Immature natural killer cell (primary cell): ENCODE data around the gene MYH11. TPM values are rescaled to one million over a fixed set of nuclear protein-coding genes. Genes with fewer than 3 reads are reported as not detected.

ENCODE experiments used
- DNase-seq, 3 donors: peaks; one replicate each; pipeline ENCODE4 v3.0.0; 2022; ENCODE audit warnings: mixed read lengths in 1 of 3
- H3K27ac Mint-ChIP-seq, 6 donors: one replicate each; pipeline ENCODE4 v1.8.0; 2020; ENCODE audit warnings: mixed read lengths in 6 of 6, mild to moderate bottlenecking in 5 of 6, inconsistent platforms in 4 of 6, moderate library complexity in 3 of 6
- H3K27me3 Mint-ChIP-seq, 3 donors: one replicate each; pipeline ENCODE4 v1.8.0; 2020 to 2021; ENCODE audit warnings: low read depth in 3 of 3, mild to moderate bottlenecking in 3 of 3, mixed read lengths in 3 of 3, moderate library complexity in 3 of 3, inconsistent platforms in 1 of 3
- H3K36me3 Mint-ChIP-seq, 3 donors: one replicate each; pipeline ENCODE4 v1.8.0; 2020; ENCODE audit warnings: mixed read lengths in 3 of 3, inconsistent platforms in 2 of 3, mild to moderate bottlenecking in 2 of 3
- H3K4me1 Mint-ChIP-seq, 2 donors: one replicate each; pipeline ENCODE4 v1.8.0; 2020; ENCODE audit warnings: inconsistent platforms in 2 of 2, mild to moderate bottlenecking in 2 of 2, mixed read lengths in 2 of 2, moderate library complexity in 1 of 2
- H3K4me3 Mint-ChIP-seq, 5 donors: one replicate each; pipeline ENCODE4 v1.8.0; 2020; ENCODE audit warnings: mild to moderate bottlenecking in 5 of 5, mixed read lengths in 5 of 5, inconsistent platforms in 3 of 5, moderate library complexity in 3 of 5
- H3K9me3 Mint-ChIP-seq, 6 donors: one replicate each; pipeline ENCODE4 v1.8.0; 2020; ENCODE audit warnings: mild to moderate bottlenecking in 6 of 6, mixed read lengths in 6 of 6, inconsistent platforms in 4 of 6, moderate library complexity in 3 of 6
- polyA plus RNA-seq, 3 donors: library from polyadenylated mRNA; unstranded; fragments of 300-500 nt; fragmentation: Illumina TruSeq; gene quantifications; one replicate each; pipeline ENCODE4 v1.2.3, GENCODE V29; 2021

MYH11 gene
- polyA plus RNA-seq, 3 donors from 2014 or later = 0.32 to 1.6 TPM; not detected in 1

- H3K4me1 Mint-ChIP-seq = no peaks in the 10 kb centered on the region
- H3K27ac Mint-ChIP-seq = no peak overlapping the region
- peaks cover 0 to 3% (median 1%) of the 10 kb centered on the region in 3 donors for H3K27me3 Mint-ChIP-seq
- H3K4me3 Mint-ChIP-seq = no peak overlapping the region
- DNase-seq = no peak
- no peaks in the 10 kb centered on the region for H3K36me3 Mint-ChIP-seq
- no peaks in the 10 kb centered on the region for H3K9me3 Mint-ChIP-seq
Observed at GRCh38 chr16:15781650-15782049, 75.2 kb downstream of the MYH11 start.

- Mint-ChIP-seq H3K36me3 (no peaks in the 10 kb centered on the region), H3K4me3 (no peak overlapping the region), H3K4me1 (no peaks in the 10 kb centered on the region), H3K27ac (no peak overlapping the region), H3K27me3 (peaks cover 0 to 3% (median 1%) of the 10 kb centered on the region in 3 donors), H3K9me3 (no peaks in the 10 kb centered on the region)
- no peak for DNase-seq
Observed at GRCh38 chr16:15780805-15781204, 76.0 kb downstream of the MYH11 start.

GRCh38 chr16:15779664-15780351 lies 77.0 kb downstream of the MYH11 start:
- DNase-seq = no peak
- Mint-ChIP-seq H3K27me3 (peaks cover 0 to 2% (median 1%) of the 10 kb centered on the region in 3 donors), H3K36me3 (no peaks in the 10 kb centered on the region), H3K9me3 (no peaks in the 10 kb centered on the region), H3K4me1 (no peaks in the 10 kb centered on the region), H3K27ac (no peak overlapping the region), H3K4me3 (no peak overlapping the region)

- Mint-ChIP-seq H3K4me1 (no peaks in the 10 kb centered on the region), H3K4me3 (no peak overlapping the region), H3K36me3 (no peaks in the 10 kb centered on the region), H3K27ac (no peak overlapping the region), H3K27me3 (peaks cover 0 to 2% (median 1%) of the 10 kb centered on the region in 3 donors), H3K9me3 (no peaks in the 10 kb centered on the region)
- no peak for DNase-seq
Observed at GRCh38 chr16:15778999-15779614, 77.7 kb downstream of the MYH11 start.

GRCh38 chr16:15778204-15778743 lies 78.6 kb downstream of the MYH11 start:
- peaks cover 0 to 2% (median 1%) of the 10 kb centered on the region in 3 donors for H3K27me3 Mint-ChIP-seq
- H3K36me3 Mint-ChIP-seq = no peaks in the 10 kb centered on the region
- H3K9me3 Mint-ChIP-seq = no peaks in the 10 kb centered on the region
- H3K4me1 Mint-ChIP-seq = no peaks in the 10 kb centered on the region
- no peak overlapping the region for H3K4me3 Mint-ChIP-seq
- H3K27ac Mint-ChIP-seq = no peak overlapping the region
- no peak for DNase-seq

- H3K9me3 Mint-ChIP-seq = no peaks in the 10 kb centered on the region
- H3K4me1 Mint-ChIP-seq = no peaks in the 10 kb centered on the region
- no peaks in the 10 kb centered on the region for H3K36me3 Mint-ChIP-seq
- no peak overlapping the region for H3K27ac Mint-ChIP-seq
- H3K27me3 Mint-ChIP-seq = peaks cover 0 to 2% (median 1%) of the 10 kb centered on the region in 3 donors
- no peak overlapping the region for H3K4me3 Mint-ChIP-seq
- no peak for DNase-seq
Observed at GRCh38 chr16:15777533-15778203, 79.2 kb downstream of the MYH11 start.

- peaks cover 0 to 1% (median 0%) of the 10 kb centered on the region in 3 donors for H3K27me3 Mint-ChIP-seq
- no peaks in the 10 kb centered on the region for H3K36me3 Mint-ChIP-seq
- no peaks in the 10 kb centered on the region for H3K4me1 Mint-ChIP-seq
- no peak for DNase-seq
- no peaks in the 10 kb centered on the region for H3K9me3 Mint-ChIP-seq
- no peak overlapping the region for H3K4me3 Mint-ChIP-seq
- H3K27ac Mint-ChIP-seq = no peak overlapping the region
Observed at GRCh38 chr16:15776572-15776971, 80.3 kb downstream of the MYH11 start.

- no peaks in the 10 kb centered on the region for H3K36me3 Mint-ChIP-seq
- H3K4me1 Mint-ChIP-seq = no peaks in the 10 kb centered on the region
- H3K9me3 Mint-ChIP-seq = no peaks in the 10 kb centered on the region
- no peak for DNase-seq
- H3K27ac Mint-ChIP-seq = no peak overlapping the region
- no peak overlapping the region for H3K4me3 Mint-ChIP-seq
- peaks cover 0 to 1% (median 1%) of the 10 kb centered on the region in 3 donors for H3K27me3 Mint-ChIP-seq
Observed at GRCh38 chr16:15775663-15776304, 81.0 kb downstream of the MYH11 start.

- H3K27me3 Mint-ChIP-seq = peaks cover 0 to 1% (median 1%) of the 10 kb centered on the region in 3 donors
- no peak for DNase-seq
- H3K4me1 Mint-ChIP-seq = no peaks in the 10 kb centered on the region
- H3K9me3 Mint-ChIP-seq = no peaks in the 10 kb centered on the region
- H3K36me3 Mint-ChIP-seq = no peaks in the 10 kb centered on the region
- H3K4me3 Mint-ChIP-seq = no peak overlapping the region
- H3K27ac Mint-ChIP-seq = no peak overlapping the region
Observed at GRCh38 chr16:15775209-15775608, 81.6 kb downstream of the MYH11 start.

GRCh38 chr16:15773968-15774367 lies 82.9 kb downstream of the MYH11 start:
- peaks cover 0 to 1% (median 0%) of the 10 kb centered on the region in 3 donors for H3K27me3 Mint-ChIP-seq
- no peak for DNase-seq
- H3K27ac Mint-ChIP-seq = no peak overlapping the region
- H3K9me3 Mint-ChIP-seq = no peaks in the 10 kb centered on the region
- H3K4me3 Mint-ChIP-seq = no peak overlapping the region
- no peaks in the 10 kb centered on the region for H3K36me3 Mint-ChIP-seq
- H3K4me1 Mint-ChIP-seq = no peaks in the 10 kb centered on the region

- peaks cover 0 to 1% (median 1%) of the 10 kb centered on the region in 3 donors for H3K27me3 Mint-ChIP-seq
- no peak for DNase-seq
- H3K9me3 Mint-ChIP-seq = no peaks in the 10 kb centered on the region
- no peaks in the 10 kb centered on the region for H3K4me1 Mint-ChIP-seq
- no peaks in the 10 kb centered on the region for H3K36me3 Mint-ChIP-seq
- no peak overlapping the region for H3K27ac Mint-ChIP-seq
- H3K4me3 Mint-ChIP-seq = no peak overlapping the region
Observed at GRCh38 chr16:15772579-15773293, 84.1 kb downstream of the MYH11 start.

GRCh38 chr16:15771694-15772093 lies 85.1 kb downstream of the MYH11 start:
- H3K4me1 Mint-ChIP-seq = no peaks in the 10 kb centered on the region
- DNase-seq = no peak
- H3K9me3 Mint-ChIP-seq = no peaks in the 10 kb centered on the region
- no peaks in the 10 kb centered on the region for H3K36me3 Mint-ChIP-seq
- H3K27me3 Mint-ChIP-seq = peaks cover 0 to 3% (median 1%) of the 10 kb centered on the region in 3 donors
- no peak overlapping the region for H3K27ac Mint-ChIP-seq
- no peak overlapping the region for H3K4me3 Mint-ChIP-seq

GRCh38 chr16:15770512-15770911 lies 86.3 kb downstream of the MYH11 start:
- Mint-ChIP-seq H3K36me3 (no peaks in the 10 kb centered on the region), H3K4me3 (no peak overlapping the region), H3K9me3 (no peaks in the 10 kb centered on the region), H3K27ac (no peak overlapping the region), H3K4me1 (peaks cover 2 to 4% of the 10 kb centered on the region in 2 donors), H3K27me3 (peaks cover 0 to 8% (median 1%) of the 10 kb centered on the region in 3 donors)
- no peak for DNase-seq
